GM18870 (cell line): Measurements from ENCODE around the gene MICAL3.
A peak's percentile ranks its signal among the peaks of the same experiment; 100 is the strongest.
"Not testable (repeated sequence)": the region's sequence is repeated elsewhere in the genome, so short reads cannot be mapped to it uniquely, and the experiment has no call there.

Source experiments
- ATAC-seq: cut with Tn5 transposase; IDR thresholded peaks from one replicate; pipeline ENCODE4 v1.9.1; 2021; ENCODE audit warnings: moderate library complexity; ENCODE audit not compliant: unreplicated experiment

Gene MICAL3

DNA sequence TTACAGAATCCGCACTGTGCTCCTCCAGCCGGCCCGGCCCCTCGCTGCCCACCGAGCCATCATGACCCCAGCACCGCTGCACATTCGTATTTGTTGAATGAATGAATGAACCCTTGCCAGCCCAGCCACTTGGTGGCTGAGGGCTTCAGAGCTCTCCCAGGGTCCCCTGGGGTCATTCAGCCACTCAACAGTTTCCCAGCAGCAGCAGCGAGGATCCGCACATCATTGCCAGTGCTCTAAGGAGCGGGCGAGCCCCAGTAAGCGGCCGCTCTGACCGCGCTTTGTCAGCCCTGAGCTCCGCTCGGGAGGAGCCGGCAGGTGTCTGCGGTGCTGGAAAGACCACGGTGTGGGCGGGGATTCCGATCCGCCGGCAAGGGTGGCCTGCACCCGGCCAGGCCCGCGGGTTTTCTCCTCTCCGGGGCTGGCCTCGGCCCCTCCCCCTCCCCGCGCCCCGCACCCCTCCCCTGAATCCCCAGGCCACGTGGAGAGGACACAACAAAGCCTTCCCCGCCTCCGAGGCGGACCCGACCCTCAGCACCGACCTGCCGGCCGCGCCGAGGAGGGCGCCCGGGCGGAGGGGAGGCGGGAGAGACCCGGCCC is 250.7 kb downstream of the MICAL3 start:
- no peak for ATAC-seq

DNA sequence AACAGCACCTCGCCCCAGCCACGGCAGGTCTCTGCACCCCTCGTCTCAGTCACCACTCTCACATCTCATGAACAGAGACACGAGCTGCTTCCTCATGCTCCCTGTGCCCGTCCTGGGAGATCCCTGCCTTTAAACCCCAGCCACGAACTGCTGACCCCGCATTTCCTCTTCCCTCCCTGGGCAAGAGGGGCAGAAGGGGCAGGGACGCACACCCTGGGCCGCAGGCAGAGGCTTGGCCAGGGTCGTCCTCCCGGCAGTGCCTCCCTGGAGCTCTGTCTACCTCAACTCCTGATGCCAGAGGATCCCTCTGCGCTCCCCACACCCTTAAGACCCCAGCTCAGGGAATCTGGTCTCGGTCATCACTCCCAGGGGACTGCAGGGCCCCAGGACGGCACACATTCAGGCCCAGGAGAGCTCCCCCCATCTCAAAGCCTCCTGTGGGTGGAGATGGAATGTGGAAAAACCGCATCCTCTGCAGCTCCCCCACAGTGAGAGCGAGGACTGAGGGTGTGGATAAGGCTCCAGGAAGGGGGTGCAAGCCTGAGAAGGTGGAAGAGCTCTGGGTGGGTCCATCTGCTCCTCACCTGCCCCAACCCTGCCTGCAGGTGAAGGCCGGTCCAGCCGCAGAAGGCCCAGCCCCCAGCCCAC is 251.3 kb downstream of the MICAL3 start:
- ATAC-seq, result no peak

- no peak for ATAC-seq
These were observed 252.0 kb downstream of the MICAL3 start for GRCh38 chr22:17772249-17772957.

DNA sequence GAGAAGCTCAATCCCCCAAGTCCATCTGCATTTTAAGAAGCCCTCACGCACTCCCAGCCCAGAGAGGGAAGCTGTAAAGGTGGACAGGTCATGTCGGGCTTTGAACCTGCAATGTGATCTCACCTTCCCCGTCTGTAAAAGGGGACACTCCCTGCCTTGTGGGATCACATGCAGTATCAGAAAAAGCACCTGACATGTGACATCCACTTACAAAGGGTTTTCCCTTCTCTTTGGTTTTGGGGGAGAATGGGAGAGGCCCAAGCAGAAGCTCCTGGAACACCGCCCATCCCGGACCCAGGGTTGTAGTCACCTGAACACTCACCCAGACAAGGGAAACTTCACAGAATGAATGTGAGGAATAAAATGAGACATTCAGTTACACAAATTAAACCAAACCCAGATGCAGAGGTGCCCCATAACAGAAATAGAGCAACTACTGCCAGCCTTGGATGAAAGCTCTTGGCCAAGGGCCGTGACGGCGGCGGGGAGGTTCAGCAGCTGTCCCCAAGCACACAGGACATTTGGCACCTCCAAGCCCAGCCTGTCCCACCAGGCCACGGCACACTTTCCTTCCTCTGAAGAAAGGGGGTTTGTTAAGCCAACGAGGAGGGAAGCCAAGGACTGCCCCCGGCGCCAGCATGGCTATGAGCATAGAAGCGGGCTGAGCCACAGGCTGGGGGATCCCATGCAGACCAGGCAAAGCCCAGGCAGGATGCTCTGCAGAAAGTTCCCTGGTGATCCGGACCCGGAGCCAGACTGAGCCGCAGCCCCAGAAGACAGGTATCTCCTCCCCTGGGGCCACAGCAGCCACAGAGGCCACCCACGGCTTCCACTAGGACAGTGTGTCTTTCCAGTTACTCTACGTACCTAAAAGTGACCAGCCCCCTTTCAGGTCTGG is 253.9 kb downstream of the MICAL3 start:
- no peak for ATAC-seq

DNA sequence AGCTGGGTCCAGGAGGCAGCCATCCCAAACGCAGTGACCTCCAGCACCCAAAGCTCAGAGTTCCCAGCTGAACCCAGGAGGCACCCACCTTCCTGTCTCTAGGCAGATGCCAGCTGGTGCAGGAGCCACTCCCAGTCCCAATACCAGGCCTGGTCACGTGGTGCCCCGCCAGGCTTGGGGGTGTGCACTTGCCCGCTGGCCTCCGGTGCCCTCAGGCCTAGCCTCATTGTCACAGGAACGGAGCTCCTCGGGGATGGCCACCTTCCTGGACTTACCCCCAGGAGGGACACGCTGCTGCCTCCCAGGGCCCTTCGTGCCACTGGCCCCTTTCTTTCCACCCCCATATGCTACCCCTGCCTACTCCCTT is 254.7 kb downstream of the MICAL3 start:
- ATAC-seq, result no peak

GRCh38 chr22:17769013-17769715 is 255.2 kb downstream of the MICAL3 start:
- no peak for ATAC-seq

DNA sequence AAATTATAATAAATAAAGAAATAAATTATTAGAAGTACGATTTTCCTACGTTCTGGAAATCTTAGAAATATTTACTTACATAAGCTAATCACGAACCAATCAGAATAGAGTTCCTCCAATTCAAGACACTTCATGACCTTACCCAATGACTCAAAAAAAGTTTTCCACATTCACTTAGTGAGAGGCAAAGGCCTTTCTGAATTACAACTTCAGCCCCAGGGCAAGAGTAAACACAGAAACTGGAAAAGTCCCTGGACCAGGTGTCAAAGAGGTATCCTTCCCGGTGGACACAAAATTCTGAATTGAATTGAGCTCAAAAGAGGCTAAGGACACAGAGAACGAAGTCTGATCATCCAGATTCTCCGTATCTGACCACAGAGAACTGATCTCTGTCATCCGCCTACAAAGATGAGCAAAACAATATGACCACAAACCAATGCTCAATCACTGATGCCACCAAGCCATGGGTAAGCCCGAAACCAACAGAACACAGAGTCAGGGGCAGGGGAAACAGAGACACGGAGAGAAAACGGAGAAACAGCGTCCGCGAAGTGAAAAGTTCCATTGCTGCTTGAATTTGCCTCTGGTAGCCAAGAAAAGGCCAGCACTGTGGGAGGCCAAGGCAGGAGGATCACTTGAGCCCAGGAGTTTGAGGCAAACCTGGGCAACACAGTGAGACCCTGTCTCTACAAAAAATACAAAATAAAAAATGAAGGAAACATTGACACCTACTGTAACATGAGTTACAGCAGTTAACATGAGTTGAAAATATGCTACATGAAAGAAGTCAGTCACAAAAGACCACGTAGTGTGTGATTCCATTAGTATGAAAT is 256.9 kb downstream of the MICAL3 start:
- ATAC-seq, result peak; percentile 89

DNA sequence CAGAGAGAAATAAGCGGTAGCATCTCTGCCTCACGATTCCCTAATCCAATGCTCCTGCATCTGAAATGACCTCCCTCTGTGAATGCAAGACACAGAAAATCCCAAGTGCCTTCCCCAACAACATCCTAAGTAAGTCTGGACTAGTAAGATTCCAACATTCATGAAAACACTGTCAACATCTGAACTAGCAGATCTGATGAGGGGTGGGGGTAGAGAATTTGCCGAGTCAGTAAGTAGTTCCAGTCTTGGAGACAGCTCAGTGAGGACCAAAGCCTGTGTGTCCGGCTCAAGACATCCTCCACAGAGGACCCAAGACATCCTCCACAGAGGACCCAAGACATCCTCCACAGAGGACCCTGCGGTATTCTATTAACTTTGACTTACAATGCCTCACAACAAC is 259.5 kb downstream of the MICAL3 start:
- ATAC-seq, result not testable (repeated sequence)

GRCh38 chr22:17764036-17764435 is 260.3 kb downstream of the MICAL3 start:
- no peak for ATAC-seq

DNA sequence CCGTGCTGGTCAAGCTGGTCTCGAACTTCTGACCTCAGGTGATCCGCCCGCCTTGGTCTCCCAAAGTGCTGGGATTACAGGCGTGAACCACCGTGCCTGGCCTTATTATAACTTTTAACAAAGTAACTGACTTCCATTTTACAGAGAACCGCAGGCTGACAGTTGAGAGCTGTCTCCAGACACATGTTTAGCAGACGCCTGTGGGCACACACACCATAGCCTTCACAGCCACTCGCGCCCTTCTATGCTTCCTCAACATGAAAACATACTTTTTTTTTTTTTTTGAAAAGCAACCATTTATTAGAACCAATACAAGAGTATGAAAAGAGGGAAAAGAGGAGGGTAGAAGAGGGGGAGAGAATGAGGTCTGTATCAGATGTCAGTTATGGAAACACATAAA is 260.9 kb downstream of the MICAL3 start:
- ATAC-seq, result not testable (repeated sequence)

GRCh38 chr22:17761138-17761488 is 263.2 kb downstream of the MICAL3 start:
- no peak for ATAC-seq

DNA sequence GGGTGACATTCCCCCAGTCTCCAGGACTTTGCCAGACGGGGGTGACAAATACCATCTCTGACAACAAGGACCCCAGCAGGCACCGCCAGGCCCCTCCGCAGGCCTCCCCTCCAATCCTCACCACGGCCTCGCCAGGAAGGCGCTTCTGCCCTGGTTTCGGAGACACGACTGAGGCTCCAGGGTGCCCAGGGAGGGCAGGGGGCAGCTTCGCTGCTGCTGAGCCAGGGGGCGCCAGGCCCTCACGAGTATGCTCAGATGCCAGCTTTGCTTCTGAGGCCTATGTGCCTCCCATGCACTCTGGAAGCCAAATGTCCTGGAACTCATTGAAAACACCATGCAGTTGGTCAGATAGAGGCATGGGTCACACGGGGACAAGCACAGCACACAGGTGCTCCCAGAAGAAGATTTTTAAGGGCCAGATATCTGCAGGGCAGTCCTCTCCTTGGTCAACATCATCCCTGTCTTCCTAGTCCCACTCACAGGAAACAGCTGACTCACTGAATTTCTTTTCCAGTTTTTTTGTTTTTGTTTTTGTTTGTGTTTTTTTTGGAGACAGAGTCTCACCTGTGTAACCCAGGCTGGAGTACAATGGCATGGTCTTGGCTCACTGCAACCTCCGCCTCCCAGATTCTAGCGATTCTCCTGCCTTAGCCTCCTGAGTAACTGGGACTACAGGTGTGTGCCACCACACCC is 270.0 kb downstream of the MICAL3 start:
- ATAC-seq, result no peak

DNA sequence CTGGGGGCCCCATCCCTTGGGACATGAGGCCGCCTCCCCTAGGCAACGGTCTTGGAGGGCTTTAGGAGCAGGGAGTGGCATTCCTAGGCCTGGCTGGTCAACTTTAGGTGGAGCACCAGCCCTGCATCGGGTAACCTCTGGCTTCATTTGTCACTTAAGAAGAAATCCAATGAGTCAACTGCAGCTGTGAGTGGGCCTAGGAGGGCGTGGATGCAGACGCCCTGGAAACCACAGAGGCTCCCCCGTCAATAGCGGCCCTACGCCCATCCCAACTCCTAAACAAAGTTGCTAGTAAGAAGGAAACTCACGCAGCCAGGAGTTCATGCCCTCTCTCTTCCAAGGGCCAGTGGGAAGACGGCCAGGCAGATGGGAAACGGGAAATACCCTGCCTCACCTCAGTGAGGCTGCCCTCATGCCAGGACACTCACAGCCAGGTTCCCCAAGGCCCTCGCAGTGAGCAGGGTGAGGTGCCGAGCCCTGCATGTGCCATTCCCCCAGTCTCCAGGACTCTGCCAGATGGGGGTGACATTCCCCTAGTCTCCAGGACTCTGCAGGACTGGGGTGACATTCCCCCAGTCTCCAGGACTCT is 270.9 kb downstream of the MICAL3 start:
- no peak for ATAC-seq

GRCh38 chr22:17751596-17751995 is 272.8 kb downstream of the MICAL3 start:
- ATAC-seq, result no peak

DNA sequence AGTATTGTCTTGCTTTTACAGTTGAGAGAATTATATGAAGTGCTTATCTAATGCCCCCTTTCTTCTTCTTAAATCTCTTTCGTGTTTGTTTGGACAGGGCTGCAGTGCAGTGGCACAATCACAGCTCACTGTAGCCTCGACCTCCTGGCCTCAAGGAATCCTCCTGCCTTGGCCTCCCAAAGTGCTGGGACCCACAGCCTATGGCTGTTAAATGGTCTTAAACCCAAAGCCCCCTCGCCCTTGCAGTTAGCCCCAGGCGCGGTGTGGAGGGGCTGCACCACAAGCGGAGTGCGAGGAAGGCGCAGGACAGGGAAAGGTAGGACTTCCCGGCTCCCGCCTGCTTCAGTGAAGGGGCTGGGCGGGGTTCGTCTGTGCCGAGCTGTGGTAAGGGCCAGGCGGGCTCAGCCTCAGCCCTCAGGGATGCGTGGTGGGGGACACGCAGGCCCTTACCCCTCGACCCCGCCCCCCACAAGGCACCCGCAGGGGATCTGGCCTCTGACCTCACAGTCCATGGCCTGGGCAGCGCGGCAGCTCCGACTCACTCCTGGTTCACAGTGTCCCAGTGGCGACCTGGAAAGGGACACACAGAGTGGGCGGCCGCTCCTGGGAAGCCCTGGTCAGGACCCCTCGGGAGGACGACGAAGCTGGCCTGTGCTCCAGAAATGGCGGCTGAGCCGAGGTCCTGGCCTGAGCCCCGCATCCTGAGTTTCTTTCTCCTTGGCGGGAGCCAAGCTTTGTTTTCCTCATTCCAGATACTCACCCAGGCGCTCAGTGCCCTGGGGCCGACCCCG is 274.6 kb downstream of the MICAL3 start:
- ATAC-seq, result no peak

- ATAC-seq, result no peak
These were observed 275.6 kb downstream of the MICAL3 start for GRCh38 chr22:17748555-17749353.

GRCh38 chr22:17746916-17747315 is 277.4 kb downstream of the MICAL3 start:
- ATAC-seq, result no peak
